ENCODE measurements around the gene TMEM14B.

DNA sequence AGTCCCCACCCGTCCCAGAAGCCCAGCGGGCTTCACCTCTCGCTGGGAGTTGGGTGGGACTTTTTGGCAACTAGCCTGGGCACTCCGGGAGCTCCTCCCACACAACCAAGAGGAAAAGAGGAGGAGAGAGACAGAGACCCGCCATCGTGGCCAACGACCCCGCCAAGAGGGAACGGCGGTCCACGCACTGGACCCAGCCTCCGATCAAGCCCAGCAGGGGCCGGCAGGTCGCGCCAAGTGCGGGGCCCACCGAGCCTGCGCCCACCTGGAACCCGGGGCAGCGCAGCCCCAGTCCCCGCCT is 27.7 kb upstream of the TMEM14B start:
- TF ChIP-seq, protein P1, sequence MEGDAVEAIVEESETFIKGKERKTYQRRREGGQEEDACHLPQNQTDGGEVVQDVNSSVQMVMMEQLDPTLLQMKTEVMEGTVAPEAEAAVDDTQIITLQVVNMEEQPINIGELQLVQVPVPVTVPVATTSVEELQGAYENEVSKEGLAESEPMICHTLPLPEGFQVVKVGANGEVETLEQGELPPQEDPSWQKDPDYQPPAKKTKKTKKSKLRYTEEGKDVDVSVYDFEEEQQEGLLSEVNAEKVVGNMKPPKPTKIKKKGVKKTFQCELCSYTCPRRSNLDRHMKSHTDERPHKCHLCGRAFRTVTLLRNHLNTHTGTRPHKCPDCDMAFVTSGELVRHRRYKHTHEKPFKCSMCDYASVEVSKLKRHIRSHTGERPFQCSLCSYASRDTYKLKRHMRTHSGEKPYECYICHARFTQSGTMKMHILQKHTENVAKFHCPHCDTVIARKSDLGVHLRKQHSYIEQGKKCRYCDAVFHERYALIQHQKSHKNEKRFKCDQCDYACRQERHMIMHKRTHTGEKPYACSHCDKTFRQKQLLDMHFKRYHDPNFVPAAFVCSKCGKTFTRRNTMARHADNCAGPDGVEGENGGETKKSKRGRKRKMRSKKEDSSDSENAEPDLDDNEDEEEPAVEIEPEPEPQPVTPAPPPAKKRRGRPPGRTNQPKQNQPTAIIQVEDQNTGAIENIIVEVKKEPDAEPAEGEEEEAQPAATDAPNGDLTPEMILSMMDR (IDR thresholded peaks at IDR 0.05; ENCODE audit: low read length): no peak
- TF ChIP-seq EZH2 (IDR thresholded peaks at IDR 0.05; ENCODE audit: borderline replicate concordance, low read length): no peak
